Natural killer cell treated with Interleukin-12 subunit alpha and Interleukin-12 subunit beta and Interleukin-15 and Interleukin-18, amount 100 ng/mL, for 72 hours (primary cell): ENCODE results near the gene CEP104. TPM values are rescaled to one million over a fixed set of nuclear protein-coding genes. Genes with fewer than 3 reads are reported as not detected.
A peak's percentile ranks its signal among the peaks of the same experiment; 100 is the strongest.

ENCODE experiments used
- ATAC-seq, 2 donors: fragments of 150-1000 bp; cut with Tn5 transposase in 1 of 2; sonication (Bioruptor Pico), chemical (Tn5 transposase) in 1 of 2; 2 replicates each; pipeline ENCODE4 v1.10.0; 2021
- DNase-seq: peaks from one replicate; pipeline ENCODE4 v3.0.0; 2022; ENCODE audit warnings: low spot score
- H3K27ac Mint-ChIP-seq, 2 donors: 1 replicate in 1 of 2; 2 replicates in 1 of 2; pipeline ENCODE4 v1.8.0; 2022; ENCODE audit warnings: mixed read lengths in 2 of 2, mild to moderate bottlenecking in 1 of 2, moderate library complexity in 1 of 2
- H3K27me3 Mint-ChIP-seq, 2 donors: 1 replicate in 1 of 2; 2 replicates in 1 of 2; pipeline ENCODE4 v1.8.0; 2022; ENCODE audit warnings: mixed read lengths in 2 of 2
- H3K36me3 Mint-ChIP-seq: one replicate; pipeline ENCODE4 v1.8.0; 2022; ENCODE audit warnings: mixed read lengths
- H3K4me1 Mint-ChIP-seq, 2 donors: 1 replicate in 1 of 2; 2 replicates in 1 of 2; pipeline ENCODE4 v1.8.0; 2022; ENCODE audit warnings: low read depth in 2 of 2, mixed read lengths in 2 of 2, mild to moderate bottlenecking in 1 of 2
- H3K4me3 Mint-ChIP-seq: one replicate; pipeline ENCODE4 v1.8.0; 2022; ENCODE audit warnings: mixed read lengths
- H3K9me3 Mint-ChIP-seq: 2 replicates; pipeline ENCODE4 v1.8.0; 2022; ENCODE audit warnings: mixed read lengths
- total RNA-seq, 2 donors: library from RNA; stranded (reverse); gene quantifications; one replicate each; pipeline ENCODE4 v1.2.3, GENCODE V29; 2022

CEP104 gene
- total RNA-seq, 2 donors from 2014 or later, result 46.6 to 59.4 TPM

DNA sequence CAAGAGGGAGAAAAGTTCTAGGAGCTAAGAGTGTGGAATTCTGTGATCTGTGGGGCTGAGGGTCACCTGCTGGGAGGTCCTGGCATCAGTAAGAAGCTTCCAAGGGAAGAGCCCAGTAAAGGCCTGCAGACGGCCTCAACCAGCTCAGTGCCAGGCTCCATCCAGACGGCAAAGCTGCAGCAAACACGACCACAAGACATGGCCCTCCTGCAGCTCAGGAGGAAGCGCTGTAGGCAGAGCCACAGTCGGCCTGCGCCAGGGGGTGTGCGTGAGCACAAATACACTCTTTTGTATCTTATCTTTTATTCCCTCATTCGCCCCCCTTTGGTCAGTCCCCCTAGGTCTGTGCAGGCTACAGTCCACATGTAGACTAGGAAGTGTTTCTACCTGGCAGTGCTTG is 29.7 kb upstream of the CEP104 start:
- Mint-ChIP-seq H3K27me3 (no peaks in the 10 kb centered on the region), H3K27ac (peak overlapping the region in 1 of 2 donors; percentile 47), H3K4me1 (peaks cover 21 to 40% of the 10 kb centered on the region in 2 donors), H3K36me3 (peaks cover 8% of the 10 kb centered on the region), H3K4me3 (no peak overlapping the region), H3K9me3 (no peaks in the 10 kb centered on the region)
- no peak for ATAC-seq
- no peak for DNase-seq

DNA sequence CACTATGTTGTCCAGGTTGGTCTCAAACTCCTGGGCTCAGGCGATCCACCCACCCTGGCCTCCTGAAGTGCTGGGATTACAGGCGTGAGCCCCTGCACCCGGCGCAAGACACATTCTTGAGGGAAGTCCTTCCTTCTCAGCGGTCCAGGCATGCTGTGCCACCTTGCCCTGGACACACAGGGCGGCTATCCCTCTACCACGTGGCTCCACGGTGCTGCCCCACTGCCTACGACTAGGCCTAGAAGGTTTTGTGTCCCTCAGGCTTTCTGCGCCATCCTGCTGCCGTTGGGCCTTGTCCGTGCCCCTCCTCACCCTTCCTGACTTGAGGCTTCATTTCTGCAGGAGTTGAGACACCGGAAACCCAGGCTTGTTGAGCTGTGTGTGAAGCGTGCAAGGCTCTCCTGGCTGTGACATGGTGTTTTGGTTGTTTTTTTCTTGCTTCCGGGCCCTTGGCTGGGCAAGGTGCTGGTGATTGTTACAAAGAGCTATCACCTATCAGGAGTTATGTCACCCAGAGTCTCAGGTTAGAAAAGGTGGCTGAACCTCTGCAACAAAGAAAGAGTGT is 29.2 kb upstream of the CEP104 start:
- Mint-ChIP-seq H3K36me3 (peaks cover 8% of the 10 kb centered on the region), H3K9me3 (no peaks in the 10 kb centered on the region), H3K27ac (peak overlapping the region in 1 of 2 donors; percentile 47), H3K27me3 (no peaks in the 10 kb centered on the region), H3K4me3 (no peak overlapping the region), H3K4me1 (peaks cover 21 to 40% of the 10 kb centered on the region in 2 donors)
- no peak for DNase-seq
- ATAC-seq, result no peak

DNA sequence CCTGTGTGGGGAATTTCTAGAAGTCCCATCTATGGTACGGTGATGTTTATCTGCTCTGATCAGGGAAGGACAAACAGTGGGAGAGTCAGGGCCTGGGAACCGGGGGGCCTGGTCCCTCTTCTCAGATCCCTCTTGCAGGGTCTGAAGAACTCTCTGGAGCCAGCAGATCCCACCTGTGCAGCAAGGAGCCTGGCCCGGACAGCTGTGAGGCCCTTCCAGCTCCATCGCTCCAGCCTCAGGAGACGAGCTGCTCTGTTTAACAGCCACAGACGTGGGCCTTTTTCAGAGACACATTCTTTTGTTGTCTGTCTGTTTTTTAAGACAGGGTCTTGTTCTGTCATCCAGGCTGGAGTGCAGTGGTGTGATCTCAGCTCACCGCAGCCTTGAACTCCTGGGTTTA is 28.6 kb upstream of the CEP104 start:
- Mint-ChIP-seq H3K4me1 (peaks cover 16 to 36% of the 10 kb centered on the region in 2 donors), H3K27ac (peak overlapping the region in 1 of 2 donors; percentile 47), H3K27me3 (no peaks in the 10 kb centered on the region), H3K36me3 (peaks cover 8% of the 10 kb centered on the region), H3K9me3 (no peaks in the 10 kb centered on the region), H3K4me3 (no peak overlapping the region)
- ATAC-seq (no peak), DNase-seq (no peak)

DNA sequence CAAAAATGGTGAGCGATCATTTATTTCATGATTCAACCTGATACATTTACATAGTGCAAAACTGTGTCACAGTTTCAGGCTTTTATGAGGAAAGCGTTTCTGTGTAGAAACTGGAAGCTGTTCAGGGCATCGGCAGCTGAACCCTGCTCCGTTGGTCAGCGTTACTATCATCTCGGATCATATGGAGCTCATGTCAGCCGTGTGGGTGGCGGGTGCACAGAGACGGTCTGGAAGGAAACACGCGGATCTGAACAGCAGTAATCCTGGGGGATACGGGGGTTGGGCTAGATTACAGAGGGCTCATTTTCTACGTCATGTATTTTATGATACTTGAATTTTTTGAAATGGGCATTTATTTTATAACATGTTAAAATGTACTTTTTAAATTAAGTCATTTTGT is 28.0 kb upstream of the CEP104 start:
- Mint-ChIP-seq H3K27ac (peak overlapping the region; percentile 79 to 94), H3K4me1 (peaks cover 10 to 29% of the 10 kb centered on the region in 2 donors), H3K27me3 (no peaks in the 10 kb centered on the region), H3K9me3 (no peaks in the 10 kb centered on the region), H3K36me3 (peaks cover 4% of the 10 kb centered on the region), H3K4me3 (no peak overlapping the region)
- DNase-seq (no peak), ATAC-seq (no peak)

DNA sequence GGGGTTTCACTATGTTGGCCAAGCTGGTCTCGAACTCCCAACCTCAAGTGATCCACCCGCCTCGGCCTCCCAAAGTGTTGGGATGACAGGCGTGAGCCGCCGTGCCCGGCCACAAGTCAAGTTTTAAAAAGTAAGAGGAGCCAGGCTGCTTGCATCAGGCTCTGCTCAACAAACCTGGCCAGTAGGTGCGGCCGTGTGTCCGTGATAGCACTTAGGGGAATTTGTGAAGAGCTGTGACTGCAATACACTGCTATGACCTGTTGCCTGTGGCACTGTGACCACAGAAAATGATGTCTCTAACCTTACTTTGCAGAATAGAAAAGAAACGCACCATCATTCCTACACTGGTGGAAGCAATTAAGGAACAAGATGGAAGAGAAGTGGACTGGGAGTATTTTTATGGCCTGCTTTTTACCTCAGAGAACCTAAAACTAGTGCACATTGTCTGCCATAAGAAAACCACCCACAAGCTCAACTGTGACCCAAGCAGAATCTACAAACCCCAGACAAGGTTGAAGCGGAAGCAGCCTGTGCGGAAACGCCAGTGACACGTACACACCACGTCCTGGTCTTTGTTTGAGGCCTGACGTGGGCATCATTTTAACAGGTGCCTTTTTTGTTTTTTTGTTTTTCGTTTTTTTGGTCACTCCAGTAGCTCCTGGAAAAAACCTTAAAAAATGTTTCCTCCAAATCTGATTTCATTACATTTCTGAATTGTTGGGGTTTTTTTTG is 26.3 kb upstream of the CEP104 start:
- Mint-ChIP-seq H3K36me3 (peaks cover 10% of the 10 kb centered on the region), H3K4me3 (peak overlapping the region; percentile 56), H3K27me3 (no peaks in the 10 kb centered on the region), H3K4me1 (peaks cover 6 to 22% of the 10 kb centered on the region in 2 donors), H3K9me3 (no peaks in the 10 kb centered on the region), H3K27ac (peak overlapping the region; percentile 79 to 94)
- peak; percentile 86 to 88 for ATAC-seq
- peak; percentile 70 for DNase-seq

DNA sequence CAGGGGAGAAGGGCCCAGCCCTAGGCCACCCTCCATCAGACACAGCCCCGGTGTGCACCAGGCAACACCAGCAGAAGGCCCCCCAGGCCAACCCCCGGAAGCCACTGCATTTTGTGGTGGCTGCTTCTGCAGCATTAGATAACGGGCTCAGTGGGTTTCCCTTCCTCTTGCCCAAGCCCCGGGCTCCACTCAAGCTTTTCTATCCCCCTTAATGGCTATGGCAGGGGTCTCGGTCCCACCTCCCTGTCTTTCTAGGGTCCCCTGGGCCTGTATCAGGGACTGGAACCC is 24.1 kb upstream of the CEP104 start:
- H3K36me3 Mint-ChIP-seq, result peaks cover 10% of the 10 kb centered on the region
- no peaks in the 10 kb centered on the region for H3K27me3 Mint-ChIP-seq
- H3K4me3 Mint-ChIP-seq, result no peak overlapping the region
- peak in 1 of 2 donors; percentile 50 for ATAC-seq
- H3K9me3 Mint-ChIP-seq, result no peaks in the 10 kb centered on the region
- peaks cover 6 to 17% of the 10 kb centered on the region in 2 donors for H3K4me1 Mint-ChIP-seq
- H3K27ac Mint-ChIP-seq, result peak overlapping the region in 1 of 2 donors; percentile 79
- no peak for DNase-seq

DNA sequence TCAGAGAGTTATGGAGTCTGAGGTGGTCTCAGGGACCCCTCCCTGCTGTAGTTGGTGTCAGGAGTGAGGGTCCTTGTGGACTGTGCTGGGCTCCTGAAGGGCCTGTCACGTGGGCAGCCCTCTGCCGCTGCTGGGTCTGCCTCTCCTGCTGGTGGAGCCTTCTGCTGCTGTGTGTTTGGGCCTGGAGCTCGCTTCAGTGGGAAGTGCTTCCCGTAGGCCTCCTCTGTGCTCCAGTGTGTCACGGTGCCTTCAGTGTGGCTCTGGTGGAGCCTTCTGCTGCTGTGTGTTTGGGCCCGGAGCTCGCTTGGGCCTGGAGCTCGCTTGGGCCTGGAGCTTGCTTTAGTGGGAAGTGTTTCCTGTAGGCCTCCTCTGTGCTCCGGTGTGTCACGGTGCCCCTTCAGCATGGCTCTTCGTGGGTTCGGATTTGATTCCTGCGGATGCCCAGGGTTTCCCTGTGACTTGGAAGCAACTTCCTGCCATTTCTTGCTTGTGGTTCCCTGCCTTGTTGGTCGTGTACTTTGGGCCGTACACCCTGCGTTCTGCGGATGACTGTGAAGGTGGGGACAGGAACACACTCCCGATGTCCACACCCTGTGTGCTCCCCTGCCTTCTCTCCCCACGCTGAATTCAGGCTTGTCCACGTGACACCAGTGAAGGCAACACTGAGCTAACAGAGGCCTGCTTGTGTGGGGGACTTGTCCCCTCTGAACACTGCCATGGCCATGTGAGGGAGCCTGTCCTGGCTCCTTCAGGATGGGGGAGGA is 23.6 kb upstream of the CEP104 start:
- H3K36me3 Mint-ChIP-seq, result peaks cover 10% of the 10 kb centered on the region
- no peaks in the 10 kb centered on the region for H3K9me3 Mint-ChIP-seq
- H3K27me3 Mint-ChIP-seq, result no peaks in the 10 kb centered on the region
- H3K4me1 Mint-ChIP-seq, result peaks cover 6 to 17% of the 10 kb centered on the region in 2 donors
- H3K27ac Mint-ChIP-seq, result peak overlapping the region in 1 of 2 donors; percentile 79
- ATAC-seq (peak in 1 of 2 donors; percentile 2), DNase-seq (no peak)
- no peak overlapping the region for H3K4me3 Mint-ChIP-seq

DNA sequence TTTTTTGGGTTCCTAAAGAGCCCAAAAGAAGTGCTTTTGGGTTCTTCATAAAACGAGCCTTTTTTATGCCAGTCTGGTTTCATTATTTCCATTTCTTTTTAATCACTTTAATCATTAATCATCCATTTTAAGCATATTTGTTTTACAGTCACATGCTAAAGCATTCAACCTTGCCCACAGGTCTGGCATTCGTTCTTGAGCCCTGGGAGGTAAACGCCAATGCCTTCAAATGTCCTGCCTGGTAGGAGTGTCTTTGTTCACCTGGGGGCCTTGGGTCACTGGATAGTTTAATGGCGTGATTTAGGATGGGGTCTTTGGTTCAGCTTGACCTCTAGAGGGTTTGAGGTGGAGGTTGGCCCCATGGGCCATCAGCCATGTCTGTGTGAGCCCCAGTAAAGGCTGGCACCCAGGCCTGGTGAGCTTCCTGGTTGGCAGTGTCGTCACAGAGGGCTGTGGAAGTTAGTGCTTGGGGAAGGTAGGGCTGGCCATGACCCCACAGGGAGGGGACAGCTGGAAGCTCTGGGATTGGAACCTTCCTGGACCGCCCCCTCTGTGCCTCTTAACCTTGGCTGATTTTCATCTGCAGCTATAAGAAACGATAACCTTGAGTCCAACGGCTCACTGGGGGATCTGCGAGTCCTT is 22.9 kb upstream of the CEP104 start:
- H3K4me3 Mint-ChIP-seq, result no peak overlapping the region
- H3K27me3 Mint-ChIP-seq, result no peaks in the 10 kb centered on the region
- no peak for ATAC-seq
- peaks cover 15% of the 10 kb centered on the region for H3K36me3 Mint-ChIP-seq
- no peak for DNase-seq
- peaks cover 6 to 16% of the 10 kb centered on the region in 2 donors for H3K4me1 Mint-ChIP-seq
- H3K9me3 Mint-ChIP-seq, result no peaks in the 10 kb centered on the region
- no peak overlapping the region for H3K27ac Mint-ChIP-seq

DNA sequence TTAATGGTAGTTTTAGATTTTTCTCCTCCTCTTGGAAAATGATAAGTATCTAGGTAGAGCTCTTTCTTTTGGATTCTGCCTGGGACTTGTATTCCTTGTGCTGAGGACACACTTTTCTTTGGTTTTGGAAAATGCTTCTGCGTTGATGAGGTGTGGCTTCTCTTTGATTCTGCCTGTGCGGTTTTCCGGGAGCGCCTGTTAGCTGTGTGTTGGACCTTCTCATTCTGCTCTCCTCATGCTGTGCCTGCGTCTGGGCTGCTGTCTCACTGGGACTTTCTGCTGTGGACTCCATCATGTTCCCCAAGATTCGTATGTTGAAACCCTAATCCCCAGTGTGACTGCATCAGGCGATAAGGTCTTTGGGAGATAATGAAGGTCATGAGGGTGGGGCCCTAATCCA is 22.1 kb upstream of the CEP104 start:
- Mint-ChIP-seq H3K4me1 (peaks cover 6 to 9% of the 10 kb centered on the region in 2 donors), H3K9me3 (no peaks in the 10 kb centered on the region), H3K4me3 (no peak overlapping the region), H3K27ac (no peak overlapping the region), H3K27me3 (no peaks in the 10 kb centered on the region), H3K36me3 (peaks cover 15% of the 10 kb centered on the region)
- no peak for DNase-seq
- ATAC-seq, result no peak

DNA sequence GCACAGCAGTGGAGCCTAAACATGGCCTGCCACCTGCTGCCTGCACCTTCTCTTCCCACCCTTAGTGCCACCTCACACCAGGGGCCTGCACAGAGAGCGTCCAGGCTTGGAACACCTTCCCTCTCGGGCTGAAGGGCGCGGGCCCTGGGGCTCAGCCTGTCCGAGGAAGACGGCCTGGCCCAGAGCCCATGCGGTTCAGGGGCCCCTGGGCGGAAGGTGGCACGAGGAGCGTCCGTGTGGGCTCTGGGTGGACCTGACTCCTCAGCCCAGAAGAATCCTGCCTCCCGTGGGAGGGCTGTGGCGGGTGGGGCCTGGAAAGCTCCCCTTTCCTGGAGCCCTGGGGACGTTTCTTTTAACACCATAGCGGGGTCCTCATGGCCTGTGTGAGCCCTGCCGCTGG is 19.7 kb upstream of the CEP104 start:
- no peak overlapping the region for H3K27ac Mint-ChIP-seq
- H3K9me3 Mint-ChIP-seq, result no peaks in the 10 kb centered on the region
- H3K4me3 Mint-ChIP-seq, result no peak overlapping the region
- H3K36me3 Mint-ChIP-seq, result peaks cover 15% of the 10 kb centered on the region
- ATAC-seq (no peak), DNase-seq (no peak)
- peaks cover 0 to 3% of the 10 kb centered on the region in 2 donors for H3K4me1 Mint-ChIP-seq
- H3K27me3 Mint-ChIP-seq, result no peaks in the 10 kb centered on the region

DNA sequence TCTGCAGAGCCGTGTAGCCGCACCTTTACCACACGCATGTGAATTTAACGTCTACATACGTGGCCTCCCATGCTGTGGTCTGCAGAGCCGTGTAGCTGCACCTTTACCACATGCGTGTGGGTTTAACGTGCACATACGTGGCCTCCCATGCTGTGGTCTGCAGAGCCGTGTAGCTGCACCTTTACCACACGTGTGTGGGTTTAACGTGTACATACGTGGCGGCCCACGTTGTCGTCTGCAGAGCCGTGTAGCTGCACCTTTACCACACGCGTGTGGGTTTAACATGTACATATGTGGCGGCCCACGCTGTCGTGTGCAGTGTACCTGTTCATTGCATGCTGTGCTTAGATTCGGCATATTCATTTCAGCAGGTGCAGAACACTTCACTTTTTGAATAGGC is 17.7 kb upstream of the CEP104 start:
- DNase-seq (no peak), ATAC-seq (no peak)
- no peaks in the 10 kb centered on the region for H3K4me1 Mint-ChIP-seq
- H3K4me3 Mint-ChIP-seq, result no peak overlapping the region
- H3K36me3 Mint-ChIP-seq, result peaks cover 15% of the 10 kb centered on the region
- H3K27ac Mint-ChIP-seq, result no peak overlapping the region
- H3K27me3 Mint-ChIP-seq, result no peaks in the 10 kb centered on the region
- H3K9me3 Mint-ChIP-seq, result no peaks in the 10 kb centered on the region

DNA sequence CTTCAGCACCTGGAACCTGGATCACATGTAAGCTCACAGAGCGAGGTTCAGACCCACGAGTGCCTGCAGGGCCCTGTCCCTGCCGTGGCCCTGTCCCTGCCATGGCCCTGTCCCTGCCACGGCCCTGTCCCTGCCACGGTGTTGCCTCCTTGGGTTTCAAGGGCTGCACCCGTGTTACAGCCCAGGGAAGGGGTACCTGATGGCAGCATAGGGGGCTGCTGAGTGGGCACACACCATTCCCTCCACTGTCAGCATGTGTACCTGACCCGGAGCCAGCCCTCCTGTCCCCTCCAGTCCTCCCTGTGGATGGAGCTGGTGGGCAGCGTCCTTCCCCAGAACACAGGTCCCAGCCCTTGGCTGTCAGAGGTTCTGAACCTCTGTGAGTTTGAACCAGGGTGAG is 15.5 kb upstream of the CEP104 start:
- no peaks in the 10 kb centered on the region for H3K27me3 Mint-ChIP-seq
- no peak for DNase-seq
- no peak for ATAC-seq
- no peaks in the 10 kb centered on the region for H3K9me3 Mint-ChIP-seq
- no peak overlapping the region for H3K27ac Mint-ChIP-seq
- peaks cover 9% of the 10 kb centered on the region for H3K36me3 Mint-ChIP-seq
- H3K4me1 Mint-ChIP-seq, result peaks cover 0 to 4% of the 10 kb centered on the region in 2 donors
- H3K4me3 Mint-ChIP-seq, result no peak overlapping the region

DNA sequence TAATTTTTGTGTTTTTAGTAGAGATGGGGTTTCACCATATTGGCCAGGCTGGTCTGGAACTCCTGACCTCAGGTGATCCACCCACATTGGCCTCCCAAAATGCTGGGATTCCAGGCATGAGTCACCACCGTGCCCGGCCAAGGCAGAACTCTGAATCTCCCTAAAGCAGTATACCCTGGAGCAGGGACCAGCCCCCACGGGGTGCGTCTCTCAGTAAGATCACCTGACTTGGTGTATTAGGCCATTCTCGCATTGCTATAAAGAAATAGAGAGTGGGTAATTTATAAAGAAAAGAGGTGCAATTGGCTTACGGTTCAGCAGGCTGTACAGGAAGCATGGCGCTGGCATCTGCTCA is 14.4 kb upstream of the CEP104 start:
- Mint-ChIP-seq H3K4me1 (peaks cover 0 to 6% of the 10 kb centered on the region in 2 donors), H3K36me3 (peaks cover 9% of the 10 kb centered on the region), H3K27me3 (no peaks in the 10 kb centered on the region), H3K4me3 (no peak overlapping the region), H3K27ac (no peak overlapping the region), H3K9me3 (no peaks in the 10 kb centered on the region)
- ATAC-seq (no peak), DNase-seq (no peak)
